SH-SY5Y (cell line): ENCODE results near the gene RYR1.

ENCODE experiments used
- GATA2 ChIP-seq: IDR thresholded peaks from 2 replicates; pipeline ENCODE4 v1.6.1; 2011; ENCODE audit warnings: mild to moderate bottlenecking, low read depth, low read length
- GATA3 ChIP-seq: IDR thresholded peaks from 2 replicates; pipeline ENCODE4 v1.6.1; 2011; ENCODE audit warnings: low read depth, mild to moderate bottlenecking, low read length, moderate library complexity

DNA sequence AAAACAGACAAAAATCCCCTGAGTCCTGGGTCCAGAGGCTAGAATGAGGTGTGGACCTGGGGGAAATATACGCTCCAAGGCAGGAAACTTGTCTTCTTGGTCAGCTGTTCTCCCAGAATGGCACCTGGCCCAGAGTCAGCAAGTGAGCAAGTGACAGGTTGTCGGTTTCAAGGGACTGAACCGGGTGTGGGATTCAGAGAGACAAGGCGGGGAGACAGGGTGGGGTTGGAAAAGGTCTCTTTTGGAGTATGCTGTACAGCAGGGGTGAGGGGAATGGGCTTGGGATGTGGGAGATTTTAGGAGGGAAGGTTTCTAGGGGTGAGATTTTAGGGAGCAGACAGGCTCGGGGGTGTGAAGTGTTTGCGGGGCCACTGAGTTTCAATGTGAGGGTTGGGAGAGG, 83.3 kb downstream of the RYR1 start:
- TF ChIP-seq GATA3 (no peak), GATA2 (no peak)
